ENCODE data around the gene CCDC152.
"Not testable (repeated sequence)": the region's sequence is repeated elsewhere in the genome, so short reads cannot be mapped to it uniquely, and the experiment has no call there.

Gene CCDC152

GRCh38 chr5:42816546-42816945 lies 59.9 kb downstream of the CCDC152 start:
- DNase-seq: not testable (repeated sequence)

- no peak for DNase-seq
Measured at GRCh38 chr5:42819745-42820144, 63.1 kb downstream of the CCDC152 start.

GRCh38 chr5:42822548-42822947 lies 65.9 kb downstream of the CCDC152 start:
- no peak for DNase-seq

- no peak for DNase-seq
Measured at GRCh38 chr5:42824347-42824976, 67.8 kb downstream of the CCDC152 start.

GRCh38 chr5:42825422-42826148 lies 69.0 kb downstream of the CCDC152 start:
- no peak for DNase-seq

GRCh38 chr5:42826757-42827515 lies 70.3 kb downstream of the CCDC152 start:
- DNase-seq: no peak

- no peak for DNase-seq
Measured at GRCh38 chr5:42828671-42829070, 72.1 kb downstream of the CCDC152 start.

- no peak for DNase-seq
Measured at GRCh38 chr5:42830924-42831323, 74.3 kb downstream of the CCDC152 start.

GRCh38 chr5:42832060-42832459 lies 75.4 kb downstream of the CCDC152 start:
- DNase-seq: no peak

- no peak for DNase-seq
Measured at GRCh38 chr5:42836070-42836769, 79.6 kb downstream of the CCDC152 start.

GRCh38 chr5:42837601-42838000 lies 81.0 kb downstream of the CCDC152 start:
- DNase-seq: no peak

- no peak for DNase-seq
Measured at GRCh38 chr5:42839196-42839595, 82.6 kb downstream of the CCDC152 start.

- no peak for DNase-seq
Measured at GRCh38 chr5:42840269-42840668, 83.7 kb downstream of the CCDC152 start.

GRCh38 chr5:42840842-42841567 lies 84.4 kb downstream of the CCDC152 start:
- no peak for DNase-seq

- no peak for DNase-seq
Measured at GRCh38 chr5:42842921-42843641, 86.5 kb downstream of the CCDC152 start.

- DNase-seq: no peak
Measured at GRCh38 chr5:42843675-42844292, 87.2 kb downstream of the CCDC152 start.

- DNase-seq: not testable (repeated sequence)
Measured at GRCh38 chr5:42844408-42844807, 87.8 kb downstream of the CCDC152 start.

GRCh38 chr5:42848545-42848944 lies 91.9 kb downstream of the CCDC152 start:
- DNase-seq: no peak

GRCh38 chr5:42851481-42851880 lies 94.9 kb downstream of the CCDC152 start:
- DNase-seq: no peak
